Natural killer cell (primary cell): ENCODE results near the gene TTC7B. TPM values are rescaled to one million over a fixed set of nuclear protein-coding genes. Genes with fewer than 3 reads are reported as not detected.

Experiments used
- ATAC-seq, 3 donors: fragments of 150-1000 bp in 2 of 3; fragments of 200-7000 bp in 1 of 3; cut with Tn5 transposase; 1 replicate in 1 of 3; 2 replicates in 2 of 3; pipeline ENCODE4 v1.10.0; 2021; ENCODE audit warnings: mild to moderate bottlenecking in 2 of 3, moderate library complexity in 2 of 3
- DNase-seq, 2 donors: peaks; one replicate each; pipeline versions ENCODE4 v3.0.0 to v3.0.0-alpha.2; 2013 to 2021; ENCODE audit warnings: mixed read lengths in 1 of 2
- H3K27ac ChIP-seq: one replicate; pipeline ENCODE4 v1.5.1; 2013; ENCODE audit warnings: mild to moderate bottlenecking, low read length
- H3K27me3 ChIP-seq: one replicate; pipeline ENCODE4 v1.6.1; 2013; ENCODE audit warnings: low read length; ENCODE audit not compliant: control insufficient read depth, insufficient read depth
- H3K36me3 ChIP-seq: one replicate; pipeline ENCODE4 v1.6.1; 2013; ENCODE audit warnings: low read length; ENCODE audit not compliant: control insufficient read depth, insufficient read depth
- H3K4me1 ChIP-seq: one replicate; pipeline ENCODE4 v1.6.1; 2013; ENCODE audit warnings: low read length; ENCODE audit not compliant: control insufficient read depth, insufficient read depth
- H3K4me3 ChIP-seq: one replicate; pipeline ENCODE4 v1.5.1; 2013; ENCODE audit warnings: low read length
- H3K9me3 ChIP-seq: one replicate; pipeline ENCODE4 v1.6.1; 2013; ENCODE audit warnings: low read length; ENCODE audit not compliant: control insufficient read depth, insufficient read depth
- H3K27ac Mint-ChIP-seq, 2 donors: one replicate each; pipeline ENCODE4 v1.8.0; 2022; ENCODE audit warnings: mild to moderate bottlenecking in 2 of 2, mixed read lengths in 2 of 2, moderate library complexity in 1 of 2
- H3K27me3 Mint-ChIP-seq, 2 donors: one replicate each; pipeline ENCODE4 v1.8.0; 2022; ENCODE audit warnings: low read depth in 2 of 2, mixed read lengths in 2 of 2
- H3K36me3 Mint-ChIP-seq: one replicate; pipeline ENCODE4 v1.8.0; 2022; ENCODE audit warnings: mixed read lengths
- H3K4me1 Mint-ChIP-seq, 2 donors: one replicate each; pipeline ENCODE4 v1.8.0; 2022; ENCODE audit warnings: mixed read lengths in 2 of 2
- H3K4me3 Mint-ChIP-seq: one replicate; pipeline ENCODE4 v1.8.0; 2022; ENCODE audit warnings: mild to moderate bottlenecking, moderate library complexity, mixed read lengths
- H3K9me3 Mint-ChIP-seq, 2 donors: one replicate each; pipeline ENCODE4 v1.8.0; 2022; ENCODE audit warnings: mixed read lengths in 2 of 2
- WGBS: methylation state at CpG from one replicate; pipeline ENCODE4 v1.1.7; 2013; ENCODE audit warnings: missing lambda C conversion rate; ENCODE audit not compliant: insufficient coverage; 5-methylcytosine and 5-hydroxymethylcytosine counted together
- intact Hi-C: fragments of 100-400 bp; cut with micrococcal nuclease; formaldehyde crosslinking; loops from one replicate; pipeline ENCODE4 v1.14.2; 2022
- total RNA-seq, 4 donors: library from RNA; stranded (reverse); fragments of 120-200 nt in 1 of 4; gene quantifications; one replicate each; pipeline versions ENCODE4 v1.2.3 to v1.2.4, GENCODE V29; 2013 to 2022
- TF ChIP-seq, protein P1 (sequence below): fragments of 200-600 bp; IDR thresholded peaks from one replicate; pipeline ENCODE4 v1.8.0; 2022; ENCODE audit warnings: antibody characterized with exemption

TTC7B gene
- total RNA-seq, 3 donors from 2014 or later (not counting 1 experiment from before 2014, with no cell fraction given): 1.7 to 17.2 (median 5.9) TPM

DNA sequence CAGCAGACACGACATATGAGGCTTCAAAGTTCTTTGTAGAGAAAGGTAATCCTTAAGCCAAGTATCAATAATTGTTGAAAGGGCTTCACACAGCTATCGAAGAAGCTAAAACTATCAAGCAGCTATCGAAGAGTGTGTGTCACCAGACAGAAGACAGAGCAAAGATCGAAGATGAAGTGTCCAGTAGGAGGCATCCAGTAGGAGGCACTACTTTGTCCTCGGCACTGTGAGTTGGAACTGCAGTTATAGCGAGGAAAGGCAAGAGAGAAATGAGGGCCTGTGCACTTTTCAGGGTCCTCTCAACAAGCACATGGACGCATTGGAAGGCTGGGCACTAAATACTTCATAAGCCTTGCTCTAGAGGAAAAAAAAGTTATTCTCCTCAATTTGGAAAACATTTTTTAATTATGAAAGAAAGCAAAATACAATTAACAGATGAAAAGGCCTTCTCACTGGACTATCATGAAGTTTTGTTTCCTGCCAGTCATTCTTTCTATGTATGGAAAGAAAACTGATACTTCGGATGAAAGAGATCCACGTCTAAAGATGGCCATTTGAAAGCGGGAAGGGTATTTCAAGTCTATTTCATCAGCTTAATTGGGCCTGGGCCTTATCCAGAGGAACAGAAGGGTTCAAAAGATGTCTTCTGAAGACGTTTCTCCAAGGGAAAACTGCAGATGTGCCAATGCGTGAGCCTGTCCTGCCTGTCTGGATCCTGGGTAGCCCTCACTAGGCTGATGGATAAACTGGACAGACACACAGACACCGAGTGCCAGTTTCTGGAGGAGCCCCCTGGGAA is 244.9 kb downstream of the TTC7B start:
- no peaks in the 10 kb centered on the region for H3K4me1 ChIP-seq
- Mint-ChIP-seq H3K27ac (no peak overlapping the region), H3K27me3 (peaks cover 0 to 6% of the 10 kb centered on the region in 2 donors), H3K4me1 (no peaks in the 10 kb centered on the region), H3K36me3 (no peaks in the 10 kb centered on the region), H3K4me3 (no peak overlapping the region), H3K9me3 (no peaks in the 10 kb centered on the region)
- TF ChIP-seq, protein P1, sequence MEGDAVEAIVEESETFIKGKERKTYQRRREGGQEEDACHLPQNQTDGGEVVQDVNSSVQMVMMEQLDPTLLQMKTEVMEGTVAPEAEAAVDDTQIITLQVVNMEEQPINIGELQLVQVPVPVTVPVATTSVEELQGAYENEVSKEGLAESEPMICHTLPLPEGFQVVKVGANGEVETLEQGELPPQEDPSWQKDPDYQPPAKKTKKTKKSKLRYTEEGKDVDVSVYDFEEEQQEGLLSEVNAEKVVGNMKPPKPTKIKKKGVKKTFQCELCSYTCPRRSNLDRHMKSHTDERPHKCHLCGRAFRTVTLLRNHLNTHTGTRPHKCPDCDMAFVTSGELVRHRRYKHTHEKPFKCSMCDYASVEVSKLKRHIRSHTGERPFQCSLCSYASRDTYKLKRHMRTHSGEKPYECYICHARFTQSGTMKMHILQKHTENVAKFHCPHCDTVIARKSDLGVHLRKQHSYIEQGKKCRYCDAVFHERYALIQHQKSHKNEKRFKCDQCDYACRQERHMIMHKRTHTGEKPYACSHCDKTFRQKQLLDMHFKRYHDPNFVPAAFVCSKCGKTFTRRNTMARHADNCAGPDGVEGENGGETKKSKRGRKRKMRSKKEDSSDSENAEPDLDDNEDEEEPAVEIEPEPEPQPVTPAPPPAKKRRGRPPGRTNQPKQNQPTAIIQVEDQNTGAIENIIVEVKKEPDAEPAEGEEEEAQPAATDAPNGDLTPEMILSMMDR: no peak
- H3K9me3 ChIP-seq: no peaks in the 10 kb centered on the region
- H3K27me3 ChIP-seq: no peaks in the 10 kb centered on the region
- no peak overlapping the region for H3K4me3 ChIP-seq
- ATAC-seq (no peak), DNase-seq (no peak)
- no peaks in the 10 kb centered on the region for H3K36me3 ChIP-seq
- no peak overlapping the region for H3K27ac ChIP-seq
- intact Hi-C loops: no loop called here
- 84% methylated on average over 13 of the region's 13 CpGs for WGBS

GRCh38 chr14:90570461-90570860 is 245.8 kb downstream of the TTC7B start:
- 93% methylated on average over 17 of the region's 17 CpGs for WGBS
- ATAC-seq (no peak), DNase-seq (no peak)
- H3K4me1 Mint-ChIP-seq: no peaks in the 10 kb centered on the region
- TF ChIP-seq, protein P1: no peak
- no peak overlapping the region for H3K27ac ChIP-seq
- H3K4me3 ChIP-seq: no peak overlapping the region
- H3K36me3 ChIP-seq: no peaks in the 10 kb centered on the region
- no peaks in the 10 kb centered on the region for H3K27me3 ChIP-seq
- no peaks in the 10 kb centered on the region for H3K36me3 Mint-ChIP-seq
- H3K4me1 ChIP-seq: no peaks in the 10 kb centered on the region
- H3K9me3 Mint-ChIP-seq: no peaks in the 10 kb centered on the region
- intact Hi-C loops: no loop called here
- peaks cover 0 to 6% of the 10 kb centered on the region in 2 donors for H3K27me3 Mint-ChIP-seq
- no peak overlapping the region for H3K27ac Mint-ChIP-seq
- H3K4me3 Mint-ChIP-seq: no peak overlapping the region
- no peaks in the 10 kb centered on the region for H3K9me3 ChIP-seq

DNA sequence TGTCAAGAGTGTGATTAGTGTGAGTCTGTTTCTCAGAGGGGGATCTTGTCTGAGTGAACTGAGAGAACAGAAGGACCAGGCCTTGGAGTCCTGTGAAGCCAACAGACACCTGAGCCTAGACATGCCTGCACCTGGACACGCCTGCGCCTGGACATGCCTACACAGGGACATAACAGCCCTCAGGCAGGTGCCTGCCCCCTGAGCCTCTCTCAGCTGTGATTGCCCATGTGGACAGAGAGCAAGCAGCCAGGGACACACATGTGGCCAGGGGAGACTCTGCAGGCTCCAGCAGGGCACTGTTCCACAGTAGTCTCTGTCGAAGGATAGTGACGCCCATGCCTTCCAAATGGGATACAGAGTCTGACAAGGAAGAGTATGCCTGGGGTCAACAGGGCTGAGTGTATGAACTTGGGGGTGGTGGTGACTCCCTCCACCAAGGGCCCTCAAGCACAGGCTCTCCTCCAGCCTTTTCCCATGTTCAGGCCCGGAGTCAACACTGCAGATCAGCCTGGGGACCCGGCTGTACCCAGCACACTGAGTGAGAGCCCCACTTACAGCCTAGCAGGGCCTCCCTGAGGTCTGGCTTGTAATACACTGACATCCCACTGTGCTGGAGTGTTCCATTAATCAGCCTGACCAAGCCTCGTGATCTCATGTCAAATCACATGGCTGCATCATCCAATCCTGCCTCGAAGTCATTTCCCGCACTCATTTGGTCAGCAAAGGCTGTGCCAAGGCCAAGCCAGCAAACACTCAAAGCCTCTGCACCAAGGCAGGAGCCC is 246.4 kb downstream of the TTC7B start:
- no peak for ATAC-seq
- no peaks in the 10 kb centered on the region for H3K9me3 Mint-ChIP-seq
- H3K36me3 Mint-ChIP-seq: no peaks in the 10 kb centered on the region
- WGBS: 92% methylated on average over 9 of the region's 9 CpGs
- intact Hi-C loops: no loop called here
- no peaks in the 10 kb centered on the region for H3K9me3 ChIP-seq
- H3K27me3 Mint-ChIP-seq: peaks cover 0 to 2% of the 10 kb centered on the region in 2 donors
- H3K4me3 ChIP-seq: no peak overlapping the region
- H3K27ac Mint-ChIP-seq: no peak overlapping the region
- no peaks in the 10 kb centered on the region for H3K36me3 ChIP-seq
- DNase-seq: no peak
- no peaks in the 10 kb centered on the region for H3K4me1 ChIP-seq
- no peaks in the 10 kb centered on the region for H3K4me1 Mint-ChIP-seq
- no peak overlapping the region for H3K4me3 Mint-ChIP-seq
- H3K27ac ChIP-seq: no peak overlapping the region
- TF ChIP-seq, protein P1: no peak
- no peaks in the 10 kb centered on the region for H3K27me3 ChIP-seq
